IPS DF 4.7 (cell line): Measurements from ENCODE around the gene ETV7.

Experiments used
- DNase-seq: peaks from one replicate; pipeline ENCODE4 v3.0.0-alpha.2; 2013; ENCODE audit warnings: low spot score; ENCODE audit errors: extremely low read depth

The ETV7 gene

GRCh38 chr6:36324715-36325114 lies 62.8 kb downstream of the ETV7 start:
- no peak for DNase-seq

GRCh38 chr6:36324191-36324590 lies 63.3 kb downstream of the ETV7 start:
- DNase-seq: no peak

GRCh38 chr6:36323062-36323461 lies 64.4 kb downstream of the ETV7 start:
- DNase-seq: no peak

GRCh38 chr6:36322591-36322990 lies 64.9 kb downstream of the ETV7 start:
- DNase-seq: no peak

- no peak for DNase-seq
These were observed 67.0 kb downstream of the ETV7 start for GRCh38 chr6:36320475-36320874.

GRCh38 chr6:36319821-36320220 lies 67.6 kb downstream of the ETV7 start:
- no peak for DNase-seq

GRCh38 chr6:36319436-36319762 lies 68.1 kb downstream of the ETV7 start:
- DNase-seq: no peak

- no peak for DNase-seq
These were observed 68.6 kb downstream of the ETV7 start for GRCh38 chr6:36318690-36319435.

GRCh38 chr6:36317623-36318022 lies 69.8 kb downstream of the ETV7 start:
- no peak for DNase-seq
